Measurements from ENCODE around the gene ZNF765. TPM values are rescaled to one million over a fixed set of nuclear protein-coding genes. Genes with fewer than 3 reads are reported as not detected.
A peak's percentile ranks its signal among the peaks of the same experiment; 100 is the strongest.

The ZNF765 gene
- 10.0 TPM for total RNA-seq (2013)
- polyA plus RNA-seq, result 1 to 10 TPM; 1.5 to 5.0 (median 3.4) TPM
- 3.0 and 3.7 TPM in 2 replicates for polyA minus RNA-seq
- total RNA-seq, result 7.1 to 19.2 (median 10.4) reads per million in 11 experiments

- H3K9ac ChIP-seq (ENCODE audit: insufficient read depth, low read length, poor library complexity, severe bottlenecking), result peak within 1 kb of the TSS; percentile 79
- Mint-ChIP-seq H3K9me3 (peaks cover 28 to 59% (median 53%) of the 10 kb centered on the region in 7 donors), H3K4me1 (peaks cover 21% of the 10 kb centered on the region), H3K36me3 (peaks cover 22 to 28% of the 10 kb centered on the region in 2 donors), H3K27me3 (ENCODE audit: low read depth in 3 of 3) (peaks cover 0 to 4% (median 1%) of the 10 kb centered on the region in 3 donors), H3K4me3 (peak within 1 kb of the TSS; percentile 96 to 99), H3K27ac (peak within 1 kb of the TSS; percentile 88 to 93 (median 90))
- peaks cover 12% of the 10 kb centered on the region for H3K79me2 ChIP-seq (ENCODE audit: insufficient read depth, low read length)
- H2AFZ ChIP-seq (ENCODE audit: insufficient read depth, low read depth, low read length, poor library complexity, severe bottlenecking), result peak within 1 kb of the TSS; percentile 93
- H3K36me3 ChIP-seq (replicated peaks in 1 of 2; ENCODE audit: control insufficient read depth in 1 of 2, insufficient read depth in 2 of 2, low read length in 2 of 2), result peaks cover 18 to 25% of the 10 kb centered on the region in 2 donors
- H3K27me3 ChIP-seq (ENCODE audit: control insufficient read depth in 2 of 2, insufficient read depth in 2 of 2, low read length in 2 of 2), result no peaks in the 10 kb centered on the region
- peak; percentile 64 for TF ChIP-seq CTCF (IDR thresholded peaks at IDR 0.05)
- peak; percentile 88 to 91 (median 90) for DNase-seq
- H4K20me1 ChIP-seq (ENCODE audit: insufficient read depth, low read length), result no peaks in the 10 kb centered on the region
- WGBS (ENCODE audit: insufficient coverage), result under 1% methylated on average over 53 of the region's 58 CpGs
- H3K4me1 ChIP-seq (ENCODE audit: control insufficient read depth in 1 of 2, insufficient read depth in 2 of 2, low read length in 2 of 2), result peaks cover 13 to 19% of the 10 kb centered on the region in 2 donors
- H3K4me2 ChIP-seq (replicated peaks; ENCODE audit: extremely low read depth, low read length, poor library complexity, severe bottlenecking), result peak within 1 kb of the TSS; percentile 92
- peaks cover 35 to 42% of the 10 kb centered on the region in 2 donors for H3K9me3 ChIP-seq (replicated peaks in 1 of 2; ENCODE audit: control insufficient read depth in 1 of 2, insufficient read depth in 1 of 2, low read length in 2 of 2)
- intact Hi-C loops (cut with micrococcal nuclease), result loop anchor here (1.0 to 10.0 kb wide), 7 partner anchors 37 to 430 kb away; partner anchors contain the start of genes ZNF665 (in 2 of the 2), ZNF845 (in 2 of the 2), ZNF761 (in 1 of the 2) and ZNF813 (in 1 of the 2)
- H3K27ac ChIP-seq (ENCODE audit: low read depth in 1 of 2, low read length in 2 of 2), result peak within 1 kb of the TSS; percentile 53 to 81
- H3K4me3 ChIP-seq (replicated peaks in 1 of 3; ENCODE audit: low read depth in 2 of 3, low read length in 3 of 3), result peak within 1 kb of the TSS; percentile 80 to 94 (median 81)
Observed at GRCh38 chr19:53394974-53395839, at the start of gene ZNF765. Gene ZNF765 (plus strand): TSS chr19:53395149. CDS start chr19:53398016, 2,867 bp downstream.

DNA sequence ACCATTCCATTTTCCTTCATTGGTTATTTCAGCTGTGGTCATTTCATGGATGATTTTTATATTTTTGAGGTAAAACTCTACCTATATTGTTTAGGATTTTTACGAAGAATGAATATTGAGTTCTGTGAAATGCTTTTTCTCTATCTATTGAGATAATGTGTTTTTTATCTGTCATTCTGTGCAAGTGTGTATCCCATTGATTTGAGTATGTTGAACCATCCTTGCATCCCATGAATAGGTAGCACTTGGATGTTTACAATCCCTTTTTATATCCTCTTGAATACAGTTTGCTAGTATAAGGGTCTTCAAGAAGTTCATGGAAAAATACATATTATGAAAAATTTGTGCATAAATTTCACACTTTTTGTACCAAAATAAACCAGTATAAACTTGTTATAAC is 39.2 kb upstream of the ZNF765 start:
- Histone ChIP-seq H3K4me3 (replicated peaks in 1 of 3; ENCODE audit: low read depth in 2 of 3, low read length in 3 of 3) (peak overlapping the region in 1 of 3 experiments; percentile 51), H3K4me2 (replicated peaks; ENCODE audit: extremely low read depth, low read length, poor library complexity, severe bottlenecking) (no peak overlapping the region), H3K27ac (ENCODE audit: low read depth in 1 of 2, low read length in 2 of 2) (no peak overlapping the region), H3K36me3 (replicated peaks in 1 of 2; ENCODE audit: control insufficient read depth in 1 of 2, insufficient read depth in 2 of 2, low read length in 2 of 2) (peaks cover 8 to 36% of the 10 kb centered on the region in 2 donors), H3K79me2 (ENCODE audit: insufficient read depth, low read length) (no peaks in the 10 kb centered on the region), H2AFZ (ENCODE audit: insufficient read depth, low read depth, low read length, poor library complexity, severe bottlenecking) (no peak overlapping the region), H4K20me1 (ENCODE audit: insufficient read depth, low read length) (no peaks in the 10 kb centered on the region), H3K27me3 (ENCODE audit: control insufficient read depth in 2 of 2, insufficient read depth in 2 of 2, low read length in 2 of 2) (no peaks in the 10 kb centered on the region), H3K4me1 (ENCODE audit: control insufficient read depth in 1 of 2, insufficient read depth in 2 of 2, low read length in 2 of 2) (no peaks in the 10 kb centered on the region), H3K9me3 (replicated peaks in 1 of 2; ENCODE audit: control insufficient read depth in 1 of 2, insufficient read depth in 1 of 2, low read length in 2 of 2) (peaks cover 63 to 91% of the 10 kb centered on the region in 2 donors), H3K9ac (ENCODE audit: insufficient read depth, low read length, poor library complexity, severe bottlenecking) (no peak overlapping the region)
- Mint-ChIP-seq H3K27me3 (ENCODE audit: low read depth in 3 of 3) (peaks cover 0 to 2% (median 0%) of the 10 kb centered on the region in 3 donors), H3K9me3 (peaks cover 65 to 96% (median 91%) of the 10 kb centered on the region in 7 donors), H3K27ac (no peak overlapping the region), H3K4me3 (no peak overlapping the region), H3K36me3 (peaks cover 10 to 12% of the 10 kb centered on the region in 2 donors), H3K4me1 (no peaks in the 10 kb centered on the region)
- WGBS (ENCODE audit: insufficient coverage), result no CpG with 5 or more reads among the region's 1 CpG
- DNase-seq, result no peak
- intact Hi-C loops (cut with micrococcal nuclease), result no loop called here
- TF ChIP-seq CTCF (IDR thresholded peaks at IDR 0.05), result no peak

Data from CD14-positive monocyte (primary cell).